ENCODE measurements around the gene TRIM29. TPM values are rescaled to one million over a fixed set of nuclear protein-coding genes. Genes with fewer than 3 reads are reported as not detected.

The TRIM29 gene
- total RNA-seq, 3 donors from 2014 or later = 10.6 to 58.7 (median 45.9) TPM

DNA sequence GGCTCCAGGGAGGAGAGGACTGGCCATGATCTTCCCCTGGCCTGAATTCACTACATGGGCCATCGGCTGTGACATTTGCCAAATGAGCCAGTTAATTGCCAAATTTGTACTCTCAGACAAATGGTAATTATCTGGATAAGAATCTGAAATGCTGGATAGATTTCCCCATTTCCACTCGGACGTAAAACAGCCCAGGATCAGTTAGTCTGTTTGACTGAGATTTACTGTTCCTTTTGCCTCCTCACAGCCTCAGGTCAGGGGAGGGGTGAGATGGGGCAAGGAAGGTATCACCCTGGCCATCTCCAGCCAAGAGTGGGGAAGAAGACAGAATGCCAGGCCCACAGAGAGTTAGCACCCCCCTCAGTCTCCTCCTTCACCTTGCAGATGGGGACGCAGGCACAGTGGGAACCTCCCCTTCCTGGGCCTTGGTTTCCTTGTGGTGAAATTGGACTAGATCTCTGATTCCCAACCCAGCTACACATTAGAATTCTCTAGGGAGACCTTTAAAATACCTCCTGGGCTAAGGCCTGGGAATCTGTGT lies 5.2 kb downstream of the TRIM29 start:
- Histone ChIP-seq H3K36me3 (no peaks in the 10 kb centered on the region), H3K27ac (peak overlapping the region; percentile 95), H3K4me1 (peaks cover 4 to 11% of the 10 kb centered on the region in 2 donors), H3K27me3 (no peaks in the 10 kb centered on the region), H3K4me3 (peak overlapping the region in 2 of 3 donors; percentile 27 to 61), H3K9me3 (no peaks in the 10 kb centered on the region)
- peak; percentile 20 to 34 for DNase-seq (ENCODE audit: low spot score in 2 of 2)
- intact Hi-C loops (cut with DNase I; ENCODE audit: low total_unique reads) = no loop called here
- TF ChIP-seq, protein P1, sequence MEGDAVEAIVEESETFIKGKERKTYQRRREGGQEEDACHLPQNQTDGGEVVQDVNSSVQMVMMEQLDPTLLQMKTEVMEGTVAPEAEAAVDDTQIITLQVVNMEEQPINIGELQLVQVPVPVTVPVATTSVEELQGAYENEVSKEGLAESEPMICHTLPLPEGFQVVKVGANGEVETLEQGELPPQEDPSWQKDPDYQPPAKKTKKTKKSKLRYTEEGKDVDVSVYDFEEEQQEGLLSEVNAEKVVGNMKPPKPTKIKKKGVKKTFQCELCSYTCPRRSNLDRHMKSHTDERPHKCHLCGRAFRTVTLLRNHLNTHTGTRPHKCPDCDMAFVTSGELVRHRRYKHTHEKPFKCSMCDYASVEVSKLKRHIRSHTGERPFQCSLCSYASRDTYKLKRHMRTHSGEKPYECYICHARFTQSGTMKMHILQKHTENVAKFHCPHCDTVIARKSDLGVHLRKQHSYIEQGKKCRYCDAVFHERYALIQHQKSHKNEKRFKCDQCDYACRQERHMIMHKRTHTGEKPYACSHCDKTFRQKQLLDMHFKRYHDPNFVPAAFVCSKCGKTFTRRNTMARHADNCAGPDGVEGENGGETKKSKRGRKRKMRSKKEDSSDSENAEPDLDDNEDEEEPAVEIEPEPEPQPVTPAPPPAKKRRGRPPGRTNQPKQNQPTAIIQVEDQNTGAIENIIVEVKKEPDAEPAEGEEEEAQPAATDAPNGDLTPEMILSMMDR (IDR thresholded peaks at IDR 0.05) = no peak
- TF ChIP-seq POLR2A (IDR thresholded peaks at IDR 0.05) (no peak), POLR2AphosphoS5 (IDR thresholded peaks at IDR 0.05) (no peak)

DNA sequence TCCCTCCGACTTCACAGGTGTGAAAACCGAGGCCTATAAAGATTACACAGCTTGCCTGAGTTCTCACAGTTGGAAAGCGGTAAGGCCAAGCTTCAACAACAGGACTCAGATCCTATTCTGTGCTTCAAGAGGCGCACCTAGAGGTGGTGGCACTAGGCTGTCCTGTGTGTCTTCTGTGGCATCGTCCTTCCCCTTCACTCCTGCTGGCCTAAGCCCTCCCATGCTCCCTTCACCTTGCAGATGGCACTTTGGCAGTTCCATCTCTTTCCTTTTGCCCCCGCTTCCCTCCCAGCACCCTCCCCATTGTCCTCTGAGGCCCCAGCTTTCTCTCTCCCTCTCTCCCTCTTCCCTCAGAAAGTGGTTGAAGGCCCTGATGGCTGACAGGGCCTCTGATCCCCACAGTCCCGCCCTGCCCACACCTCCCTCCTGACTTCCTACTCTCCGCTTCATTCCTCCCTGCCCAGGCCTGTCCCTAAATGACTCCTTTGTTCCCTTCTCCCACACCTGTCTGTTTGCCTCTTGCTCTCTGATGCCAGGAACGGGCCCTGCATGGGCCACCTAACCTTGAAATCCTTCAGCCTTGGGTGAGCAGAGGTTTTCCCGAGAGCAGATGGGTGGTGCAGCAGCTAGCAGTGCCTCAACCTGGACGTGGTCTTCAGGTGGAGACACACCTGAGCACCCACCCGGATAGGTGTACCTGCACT lies 5.8 kb downstream of the TRIM29 start:
- Histone ChIP-seq H3K4me1 (peaks cover 4 to 11% of the 10 kb centered on the region in 2 donors), H3K27ac (peak overlapping the region; percentile 95), H3K4me3 (no peak overlapping the region), H3K9me3 (no peaks in the 10 kb centered on the region), H3K36me3 (no peaks in the 10 kb centered on the region), H3K27me3 (no peaks in the 10 kb centered on the region)
- no peak for TF ChIP-seq POLR2A (IDR thresholded peaks at IDR 0.05)
- peak in 1 of 3 donors; percentile 33 for TF ChIP-seq POLR2AphosphoS5 (IDR thresholded peaks at IDR 0.05)
- TF ChIP-seq, protein P1 (IDR thresholded peaks at IDR 0.05) = no peak
- intact Hi-C loops (cut with DNase I; ENCODE audit: low total_unique reads) = no loop called here
- DNase-seq (ENCODE audit: low spot score in 2 of 2) = peak; percentile 46 to 87

DNA sequence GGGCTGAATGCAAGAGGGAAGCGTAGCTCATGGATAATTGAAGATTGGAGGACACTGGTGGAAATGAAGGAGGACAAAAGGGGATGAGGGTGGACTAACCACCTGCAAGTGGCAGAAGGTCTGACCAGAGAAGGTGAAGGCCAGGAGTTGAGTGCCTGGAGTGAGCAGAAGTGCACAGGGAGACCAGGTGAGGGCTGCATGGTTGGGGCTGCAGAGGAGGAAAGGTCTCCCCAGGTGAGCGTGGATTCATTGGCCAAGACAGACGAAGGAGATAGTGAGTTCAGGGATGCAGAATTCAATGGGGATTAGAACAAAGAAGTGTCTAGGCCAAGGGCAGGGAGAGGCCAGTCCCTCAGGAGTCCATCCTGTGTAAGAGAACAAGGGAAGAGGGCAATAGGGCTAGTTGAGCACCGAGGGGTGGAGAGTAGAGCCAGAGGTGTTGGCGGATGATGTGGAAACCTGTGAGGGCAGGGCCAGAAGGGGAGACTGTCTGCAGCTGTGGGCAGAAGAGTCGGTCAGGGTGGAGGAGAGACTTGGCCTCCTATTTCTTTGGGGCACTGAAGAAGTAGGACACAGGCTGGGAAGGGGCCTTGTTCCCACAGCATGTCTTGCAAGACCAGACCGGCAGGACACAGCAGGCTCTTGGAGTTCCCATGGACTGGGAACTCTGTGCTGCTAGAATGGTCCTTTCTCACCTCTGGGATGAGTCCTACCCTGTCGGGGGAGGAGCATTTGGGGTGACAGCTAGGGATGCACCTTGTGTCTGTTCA lies 6.7 kb downstream of the TRIM29 start:
- Histone ChIP-seq H3K4me1 (peaks cover 4 to 11% of the 10 kb centered on the region in 2 donors), H3K27ac (peak overlapping the region; percentile 95), H3K4me3 (peak overlapping the region in 1 of 3 donors; percentile 7), H3K9me3 (no peaks in the 10 kb centered on the region), H3K27me3 (no peaks in the 10 kb centered on the region), H3K36me3 (no peaks in the 10 kb centered on the region)
- intact Hi-C loops (cut with DNase I; ENCODE audit: low total_unique reads) = no loop called here
- DNase-seq (ENCODE audit: low spot score in 2 of 2) = peak; percentile 18 to 22
- no peak for TF ChIP-seq POLR2A (IDR thresholded peaks at IDR 0.05)
- no peak for TF ChIP-seq POLR2AphosphoS5 (IDR thresholded peaks at IDR 0.05)
- TF ChIP-seq, protein P1 (IDR thresholded peaks at IDR 0.05) = no peak

DNA sequence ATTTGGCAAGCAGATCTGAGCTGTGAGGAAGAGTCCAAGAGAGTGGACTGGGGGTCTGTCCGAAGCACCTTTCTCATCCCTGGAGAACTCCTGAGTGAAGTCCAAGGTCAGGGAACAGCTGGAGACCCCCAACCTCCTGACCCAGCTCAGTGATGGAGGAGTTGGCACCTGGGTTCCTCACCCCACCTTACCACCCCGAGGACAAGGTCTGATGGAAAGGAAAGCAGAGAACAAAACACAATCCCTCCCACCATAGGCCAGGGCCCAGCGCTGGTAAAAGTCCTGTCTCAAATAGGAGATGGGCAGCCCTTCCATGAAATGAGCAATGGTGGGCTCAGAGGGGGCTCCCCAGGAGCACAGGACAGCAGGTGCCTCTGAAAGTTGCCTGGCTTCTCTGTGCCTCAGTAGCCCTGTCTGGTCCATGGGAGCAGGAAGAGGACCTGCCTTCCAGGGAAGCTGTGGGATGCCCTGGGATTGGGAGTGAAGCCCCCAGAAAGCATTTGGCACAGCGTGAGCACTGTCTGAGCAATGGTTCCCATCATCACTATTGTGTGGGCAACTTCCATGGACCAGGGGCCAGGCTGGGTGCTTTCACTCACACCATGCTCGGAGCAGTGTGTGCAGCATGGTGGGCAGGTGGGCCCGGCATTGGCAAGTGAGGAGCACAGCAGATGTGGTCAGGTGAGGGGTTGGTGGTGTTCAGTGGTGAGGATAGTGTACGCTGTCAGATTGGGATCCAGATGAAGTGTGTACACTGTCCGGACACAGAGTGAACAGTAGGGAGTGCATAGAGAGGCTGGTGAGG lies 7.5 kb downstream of the TRIM29 start:
- Histone ChIP-seq H3K9me3 (no peaks in the 10 kb centered on the region), H3K4me3 (no peak overlapping the region), H3K36me3 (no peaks in the 10 kb centered on the region), H3K27me3 (no peaks in the 10 kb centered on the region), H3K27ac (peak overlapping the region; percentile 95), H3K4me1 (peaks cover 4 to 11% of the 10 kb centered on the region in 2 donors)
- DNase-seq (ENCODE audit: low spot score in 2 of 2) = peak; percentile 15 to 40
- intact Hi-C loops (cut with DNase I; ENCODE audit: low total_unique reads) = no loop called here
- TF ChIP-seq POLR2A (IDR thresholded peaks at IDR 0.05) (no peak), POLR2AphosphoS5 (IDR thresholded peaks at IDR 0.05) (no peak)
- TF ChIP-seq, protein P1 (IDR thresholded peaks at IDR 0.05) = no peak
